PC-9 (cell line): ENCODE measurements around the gene CACNA1I. TPM values are rescaled to one million over a fixed set of nuclear protein-coding genes. Genes with fewer than 3 reads are reported as not detected.

Experiments
- BruUV-seq: library from RNA; stranded (reverse); fragments of 400-500 nt; replicated peaks from 2 replicates; lab custom pipeline; 2021; lab: Mats Ljungman, UMichigan
- CTCF ChIA-PET: fragments of 300-600 bp; sonication (Branson Sonifier 250); formaldehyde crosslinking; loops from one replicate; lab custom pipeline; 2022; ENCODE audit warnings: antibody characterized with exemption; lab: Charles Lee
- POLR2A ChIA-PET: fragments of 300-600 bp; sonication (Branson Sonifier 250); formaldehyde crosslinking; loops from one replicate; lab custom pipeline; 2022; ENCODE audit warnings: antibody characterized with exemption; ENCODE audit not compliant: unreplicated experiment; lab: Charles Lee
- DNase-seq, 2 experiments: peaks; one replicate each; pipeline versions ENCODE4 v3.0.0 to v3.0.0-alpha.2; 2015 to 2022; ENCODE audit warnings: mixed read lengths in 1 of 2
- H2AFZ ChIP-seq: fragments of 200-600 bp; sonication (generic); 2 replicates; pipeline ENCODE4 v1.8.1; 2017; ENCODE audit warnings: antibody characterized with exemption
- H3F3A ChIP-seq: fragments of 200-600 bp; sonication (generic); 2 replicates; pipeline ENCODE4 v1.8.1; 2017; ENCODE audit warnings: antibody characterized with exemption, mild to moderate bottlenecking, low read depth; ENCODE audit not compliant: insufficient read depth
- H3K27ac ChIP-seq: fragments of 200-600 bp; sonication (generic); 2 replicates; pipeline ENCODE4 v1.6.1; 2016; ENCODE audit warnings: mixed run types
- H3K27me3 ChIP-seq: fragments of 200-600 bp; sonication (generic); 2 replicates; pipeline ENCODE4 v1.6.1; 2016; ENCODE audit warnings: low read depth, mixed run types; ENCODE audit not compliant: insufficient read depth
- H3K36me3 ChIP-seq: fragments of 200-600 bp; sonication (generic); 2 replicates; pipeline ENCODE4 v1.6.1; 2016; ENCODE audit warnings: low read depth, mixed run types
- H3K4me1 ChIP-seq: fragments of 200-600 bp; sonication (generic); replicated peaks from 2 replicates; pipeline ENCODE4 v1.6.1; 2016; ENCODE audit warnings: mixed run types; ENCODE audit not compliant: insufficient read depth
- H3K4me2 ChIP-seq: fragments of 200-600 bp; sonication (generic); 2 replicates; pipeline ENCODE4 v1.6.1; 2017; ENCODE audit warnings: mixed run types
- H3K4me3 ChIP-seq: fragments of 200-600 bp; sonication (generic); 2 replicates; pipeline ENCODE4 v1.6.1; 2016; ENCODE audit warnings: mixed run types
- H3K79me2 ChIP-seq: fragments of 200-600 bp; sonication (generic); 2 replicates; pipeline ENCODE4 v1.6.1; 2017; ENCODE audit warnings: low read depth, mixed run types
- H3K9me2 ChIP-seq: fragments of 200-600 bp; sonication (generic); 2 replicates; pipeline ENCODE4 v1.8.1; 2017; ENCODE audit warnings: mild to moderate bottlenecking; ENCODE audit not compliant: insufficient read depth
- H3K9me3 ChIP-seq: fragments of 200-600 bp; sonication (generic); 2 replicates; pipeline ENCODE4 v1.8.1; 2016; ENCODE audit warnings: low read depth; ENCODE audit not compliant: insufficient read depth
- H4K20me1 ChIP-seq: fragments of 200-600 bp; sonication (generic); 2 replicates; pipeline ENCODE4 v1.8.1; 2017; ENCODE audit not compliant: insufficient read depth
- EZH2 ChIP-seq: fragments of 200-600 bp; sonication (generic); IDR thresholded peaks from 2 replicates; pipeline ENCODE4 v1.8.0; 2017; ENCODE audit warnings: antibody characterized with exemption, low read depth
- intact Hi-C: fragments of 100-400 bp; cut with micrococcal nuclease; formaldehyde crosslinking; loops from one replicate; pipeline ENCODE4 v1.10.0; 2022; ENCODE audit not compliant: unreplicated experiment
- total RNA-seq: library from RNA; stranded (reverse); gene quantifications from 2 replicates; pipeline ENCODE4 v1.2.3, GENCODE V29; 2021
- TF ChIP-seq, protein P1 (sequence below): fragments of 200-600 bp; sonication (generic); conservative IDR thresholded peaks from 2 replicates; pipeline ENCODE4 v1.6.1; 2017; ENCODE audit warnings: mixed run types, antibody characterized with exemption, mild to moderate bottlenecking, moderate library complexity

CACNA1I gene
- total RNA-seq, 1 experiment from 2014 or later: 2.8 TPM

DNA sequence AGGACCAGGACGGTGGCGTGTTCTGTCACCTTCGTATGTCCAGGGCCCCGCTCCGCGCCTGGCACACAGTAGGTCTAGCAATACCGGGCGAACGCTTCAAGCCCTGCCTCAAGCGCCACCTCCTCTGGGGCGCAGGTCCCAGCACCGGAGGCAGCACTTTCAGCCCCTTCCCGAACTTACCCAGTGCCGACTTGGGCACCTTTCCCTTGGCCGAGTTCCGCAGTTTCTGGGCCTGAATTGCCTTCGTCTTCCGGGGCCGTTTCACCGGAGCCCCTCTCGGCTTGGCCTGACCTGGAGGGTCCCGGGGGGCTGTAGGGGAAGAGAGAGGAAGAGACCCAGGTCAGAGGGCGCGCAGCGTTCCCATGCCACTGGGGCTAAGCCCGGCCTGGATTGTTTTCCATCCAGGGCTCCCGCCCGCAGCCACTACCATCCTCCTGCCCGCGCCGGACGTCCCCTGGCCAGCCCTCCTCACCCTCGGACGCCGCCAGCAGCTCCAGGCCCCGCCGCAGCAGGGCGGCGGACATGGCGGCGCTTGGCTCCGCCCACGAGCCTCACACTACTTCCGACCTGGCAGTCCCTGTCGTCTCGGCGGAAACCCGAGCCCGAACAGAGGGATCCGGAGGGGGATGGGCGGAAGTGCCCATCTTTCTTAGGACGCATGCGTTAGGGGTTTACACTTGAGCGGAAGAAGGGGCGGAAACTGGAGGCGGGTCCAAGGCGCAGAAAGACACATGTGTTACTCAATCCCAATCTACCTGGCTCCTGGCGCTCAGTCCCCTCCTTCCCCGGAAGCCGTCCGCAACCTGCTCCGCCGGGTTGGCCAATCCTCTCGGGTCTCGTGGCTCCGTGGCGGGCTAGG is 38.1 kb upstream of the CACNA1I start, which contains the start of gene RPS19BP1:
TSS of gene RPS19BP1 (minus strand) at position 534 of the 859 bp plus-strand sequence. CDS start at position 524, 10 bp downstream.
- Histone ChIP-seq H3K36me3 (0 out of 2 replicates have a peak, but pooled peaks cover 4% of the 10 kb centered on the region), H3K27me3 (no peaks in the 10 kb centered on the region), H3K4me3 (peak within 1 kb of the TSS; percentile 87), H3K9me2 (no peaks in the 10 kb centered on the region), H3K27ac (peak within 1 kb of the TSS; percentile 30), H4K20me1 (peaks cover 19% of the 10 kb centered on the region), H3K4me1 (peaks cover 44% of the 10 kb centered on the region), H3K79me2 (peaks cover 34% of the 10 kb centered on the region), H3K4me2 (peak within 1 kb of the TSS; percentile 82), H3F3A (peaks cover 53% of the 10 kb centered on the region), H3K9me3 (no peaks in the 10 kb centered on the region), H2AFZ (peak within 1 kb of the TSS; percentile 97)
- ChIA-PET POLR2A (interaction anchor here (0.6 kb wide), 2 partner anchors 324 to 511 kb away, joined by 3 to 4 read pairs; no protein-coding TSS in a partner anchor), CTCF (no interaction called here)
- TF ChIP-seq, protein P1, sequence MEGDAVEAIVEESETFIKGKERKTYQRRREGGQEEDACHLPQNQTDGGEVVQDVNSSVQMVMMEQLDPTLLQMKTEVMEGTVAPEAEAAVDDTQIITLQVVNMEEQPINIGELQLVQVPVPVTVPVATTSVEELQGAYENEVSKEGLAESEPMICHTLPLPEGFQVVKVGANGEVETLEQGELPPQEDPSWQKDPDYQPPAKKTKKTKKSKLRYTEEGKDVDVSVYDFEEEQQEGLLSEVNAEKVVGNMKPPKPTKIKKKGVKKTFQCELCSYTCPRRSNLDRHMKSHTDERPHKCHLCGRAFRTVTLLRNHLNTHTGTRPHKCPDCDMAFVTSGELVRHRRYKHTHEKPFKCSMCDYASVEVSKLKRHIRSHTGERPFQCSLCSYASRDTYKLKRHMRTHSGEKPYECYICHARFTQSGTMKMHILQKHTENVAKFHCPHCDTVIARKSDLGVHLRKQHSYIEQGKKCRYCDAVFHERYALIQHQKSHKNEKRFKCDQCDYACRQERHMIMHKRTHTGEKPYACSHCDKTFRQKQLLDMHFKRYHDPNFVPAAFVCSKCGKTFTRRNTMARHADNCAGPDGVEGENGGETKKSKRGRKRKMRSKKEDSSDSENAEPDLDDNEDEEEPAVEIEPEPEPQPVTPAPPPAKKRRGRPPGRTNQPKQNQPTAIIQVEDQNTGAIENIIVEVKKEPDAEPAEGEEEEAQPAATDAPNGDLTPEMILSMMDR: peak; percentile 24; the same call in 1 of the 2 replicates
- no peak for TF ChIP-seq EZH2
- DNase-seq: peak; percentile 100
- BruUV-seq: no TSS peak
- intact Hi-C loops: loop anchor here (1.0 to 2.0 kb wide), 3 partner anchors 31 to 814 kb away; partner anchors contain the start of gene ADSL

DNA sequence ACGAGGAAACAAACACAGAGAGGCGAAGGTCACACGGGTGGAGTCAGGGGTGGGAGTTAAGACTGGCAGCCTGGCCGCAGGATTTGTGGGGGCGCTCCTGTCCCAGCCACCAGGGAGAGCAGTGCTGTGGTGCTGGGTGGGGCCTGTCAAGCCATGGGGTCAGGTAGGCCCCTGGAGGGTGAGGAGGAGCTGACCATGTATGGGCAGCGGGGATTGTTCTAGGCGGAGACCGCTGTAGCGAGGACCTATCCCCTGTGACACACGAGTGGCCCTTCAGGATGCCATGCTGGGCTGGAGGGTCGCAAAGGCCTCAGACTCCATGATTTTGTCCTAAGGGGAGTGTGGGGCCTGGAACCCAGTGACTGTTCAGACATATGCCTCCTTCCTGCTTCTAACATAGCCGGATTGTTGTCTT is 36.5 kb upstream of the CACNA1I start:
- Histone ChIP-seq H4K20me1 (0 out of 2 replicates have a peak, but pooled peaks cover 3% of the 10 kb centered on the region), H3K9me3 (no peaks in the 10 kb centered on the region), H3K36me3 (no peaks in the 10 kb centered on the region), H3K27me3 (no peaks in the 10 kb centered on the region), H3K27ac (no peak overlapping the region), H3K4me3 (no peak overlapping the region), H3F3A (peaks cover 38% of the 10 kb centered on the region; the same call in 1 of the 2 replicates), H3K79me2 (peaks cover 28% of the 10 kb centered on the region), H3K4me2 (peak overlapping the region; percentile 73), H2AFZ (peak overlapping the region; percentile 61; the same call in 1 of the 2 replicates), H3K9me2 (no peaks in the 10 kb centered on the region), H3K4me1 (peaks cover 28% of the 10 kb centered on the region)
- POLR2A ChIA-PET: no interaction called here
- intact Hi-C loops: loop anchor here (1.0 kb wide), 1 partner anchor 490 kb away; no protein-coding TSS in a partner anchor
- DNase-seq: no peak
- CTCF ChIA-PET: interaction anchor here (0.6 to 2.1 kb wide), 7 partner anchors 40 to 1059 kb away, joined by 3 to 11 read pairs (median 3); partner anchors contain the start of gene TAB1
- TF ChIP-seq EZH2: no peak
- TF ChIP-seq, protein P1: no peak
- BruUV-seq: no TSS peak
